HG02970 (cell line): ENCODE data around the gene REM2.

ENCODE experiments used
- ATAC-seq: cut with Tn5 transposase; IDR thresholded peaks from one replicate; pipeline ENCODE4 v1.9.1; 2021; ENCODE audit warnings: mild to moderate bottlenecking, moderate library complexity, moderate number of reproducible peaks; ENCODE audit not compliant: unreplicated experiment, low FRiP score

Gene REM2

GRCh38 chr14:22928237-22929103 lies 45.4 kb downstream of the REM2 start:
- no peak for ATAC-seq

GRCh38 chr14:22929104-22929960 lies 46.3 kb downstream of the REM2 start, which contains the start of gene PRMT5:
PRMT5 (minus strand) TSS chr14:22929376; CDS start chr14:22929361, 15 bp downstream.
- ATAC-seq, result peak; percentile 89

GRCh38 chr14:22929961-22930364 lies 46.9 kb downstream of the REM2 start:
- no peak for ATAC-seq

- ATAC-seq, result no peak
Observed at GRCh38 chr14:22932146-22932545, 49.1 kb downstream of the REM2 start.

GRCh38 chr14:22935156-22935555 lies 52.1 kb downstream of the REM2 start:
- no peak for ATAC-seq
